HG02870 (cell line): Measurements from ENCODE around the gene TSC2.
"Not testable (repeated sequence)": the region's sequence is repeated elsewhere in the genome, so short reads cannot be mapped to it uniquely, and the experiment has no call there.

Source experiments
- ATAC-seq: cut with Tn5 transposase; IDR thresholded peaks from one replicate; pipeline ENCODE4 v1.9.1; 2021; ENCODE audit warnings: mild to moderate bottlenecking, moderate library complexity; ENCODE audit not compliant: unreplicated experiment

TSC2 gene

DNA sequence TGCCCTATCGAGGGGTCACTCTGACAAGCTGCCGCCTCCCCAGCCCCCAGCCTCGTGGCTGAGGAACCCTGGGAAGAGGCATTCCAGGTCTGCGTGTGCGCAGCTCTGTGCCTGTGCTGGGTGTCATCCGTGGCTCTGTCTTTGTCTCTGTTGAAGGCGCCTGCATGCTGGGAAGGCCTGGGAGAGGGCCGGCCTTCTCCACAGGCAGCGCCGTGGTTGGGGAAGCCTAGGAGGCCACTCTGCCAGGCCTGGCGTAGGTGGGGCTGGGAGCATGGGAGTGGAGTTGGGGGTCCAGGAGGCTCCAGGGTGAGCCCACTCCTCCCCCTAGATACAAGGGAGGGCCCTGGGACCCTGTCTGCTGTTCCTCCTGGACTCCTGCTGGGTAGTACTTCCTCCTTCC, 17.7 kb upstream of the TSC2 start:
- no peak for ATAC-seq

DNA sequence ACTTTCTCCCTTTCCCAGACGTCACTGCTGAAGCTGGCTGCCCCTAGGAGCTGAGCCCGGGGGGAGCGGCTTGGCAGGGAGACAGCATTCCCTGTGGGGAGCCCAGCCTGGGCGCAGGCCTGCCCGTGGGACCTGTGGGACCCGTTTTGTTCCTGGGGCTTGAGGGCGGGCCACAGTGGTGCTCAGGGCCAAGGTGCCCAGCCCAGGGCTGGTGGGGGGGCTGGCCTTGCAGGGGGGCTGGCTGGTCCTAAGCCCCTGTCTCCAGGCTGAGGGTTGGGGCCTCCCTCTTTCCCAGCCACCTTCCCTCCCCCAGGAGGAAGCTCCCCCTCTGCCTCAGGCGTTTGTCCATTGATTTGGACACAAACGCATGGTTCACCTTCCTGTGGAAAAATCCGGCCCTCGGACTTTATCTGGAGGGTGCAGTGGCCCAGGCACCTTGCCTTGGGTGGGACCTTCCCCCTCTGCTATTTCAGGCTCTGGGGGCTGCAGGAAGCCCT, 16.7 kb upstream of the TSC2 start:
- ATAC-seq: no peak

DNA sequence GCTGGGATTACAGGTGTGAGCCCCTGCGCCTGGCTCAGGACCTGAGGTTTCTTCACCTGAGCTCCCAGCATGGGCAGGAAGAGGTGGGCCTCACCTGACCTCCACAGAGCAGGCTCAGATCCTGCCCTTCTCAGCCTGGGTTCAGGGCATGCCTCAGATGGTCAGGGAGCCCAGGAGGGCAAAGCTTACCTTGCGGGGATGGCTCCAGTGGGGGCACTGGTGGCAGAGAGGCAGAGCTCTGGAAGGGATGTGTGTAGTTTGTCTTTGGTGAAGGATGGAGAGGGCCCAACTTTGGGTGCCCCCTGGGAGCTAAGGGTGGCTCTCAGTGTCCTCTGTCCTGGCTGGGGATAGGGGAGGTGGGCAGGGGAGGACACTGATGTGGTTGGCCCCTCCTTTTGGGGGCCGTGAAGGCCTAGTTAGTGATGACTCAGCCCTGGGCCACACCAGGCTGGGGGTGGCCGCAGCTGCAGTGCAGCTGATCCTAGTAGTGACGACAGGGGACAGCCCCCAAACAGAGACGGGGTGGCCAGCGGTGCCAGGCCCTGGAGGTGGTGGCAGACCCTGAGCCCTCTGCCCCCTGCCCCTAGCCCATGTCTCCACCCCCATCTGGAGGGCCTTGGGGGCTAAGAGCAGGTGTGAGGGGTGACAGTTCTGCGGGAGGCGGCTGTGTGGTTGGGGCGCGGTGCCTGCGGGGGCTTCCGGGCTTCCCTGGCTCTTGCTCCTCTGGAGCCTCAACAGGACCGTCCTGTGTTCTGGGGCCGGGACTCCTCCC, 15.3 kb upstream of the TSC2 start:
- no peak for ATAC-seq

DNA sequence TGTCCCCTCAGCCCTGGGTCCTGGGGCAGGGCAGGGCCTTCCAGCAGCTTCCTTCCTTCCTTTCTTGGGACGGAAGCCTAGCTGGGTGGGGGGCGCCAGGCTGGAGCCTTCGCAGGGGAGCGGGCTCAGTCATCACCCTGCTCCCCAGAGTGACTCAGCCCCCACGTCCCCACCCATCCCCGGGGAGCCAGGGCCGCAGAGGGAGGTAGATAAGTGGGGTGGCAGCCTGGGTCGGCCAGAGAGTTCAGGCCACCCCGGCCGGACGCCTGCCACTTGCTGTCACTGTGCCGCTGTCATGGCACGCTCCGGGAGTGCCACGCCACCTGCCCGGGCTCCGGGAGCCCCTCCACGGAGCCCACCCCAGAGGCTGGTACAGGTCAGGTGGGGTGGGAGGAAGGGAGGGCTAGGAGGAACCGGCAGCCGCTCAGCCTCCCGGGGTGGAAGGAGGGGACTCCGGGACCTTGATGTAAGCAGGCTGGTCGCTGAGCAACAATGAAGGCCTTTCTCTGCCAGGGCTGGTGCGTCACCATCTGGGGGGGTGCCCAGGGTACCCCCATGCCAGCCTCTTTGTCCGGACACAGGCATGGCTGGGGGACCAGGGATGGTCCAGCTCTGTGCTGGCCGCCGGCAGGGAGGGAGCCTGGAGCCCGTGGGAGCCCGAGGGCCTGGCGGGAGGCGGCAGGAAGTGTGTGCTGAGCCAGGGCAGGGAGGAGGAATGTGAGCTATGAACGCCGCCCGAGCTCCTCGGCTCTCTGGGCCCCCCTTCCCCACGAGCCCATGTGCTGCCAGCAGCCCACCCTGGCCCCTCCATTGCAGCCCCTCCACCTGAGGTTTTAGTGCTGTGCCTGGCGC, 14.5 kb upstream of the TSC2 start:
- no peak for ATAC-seq

DNA sequence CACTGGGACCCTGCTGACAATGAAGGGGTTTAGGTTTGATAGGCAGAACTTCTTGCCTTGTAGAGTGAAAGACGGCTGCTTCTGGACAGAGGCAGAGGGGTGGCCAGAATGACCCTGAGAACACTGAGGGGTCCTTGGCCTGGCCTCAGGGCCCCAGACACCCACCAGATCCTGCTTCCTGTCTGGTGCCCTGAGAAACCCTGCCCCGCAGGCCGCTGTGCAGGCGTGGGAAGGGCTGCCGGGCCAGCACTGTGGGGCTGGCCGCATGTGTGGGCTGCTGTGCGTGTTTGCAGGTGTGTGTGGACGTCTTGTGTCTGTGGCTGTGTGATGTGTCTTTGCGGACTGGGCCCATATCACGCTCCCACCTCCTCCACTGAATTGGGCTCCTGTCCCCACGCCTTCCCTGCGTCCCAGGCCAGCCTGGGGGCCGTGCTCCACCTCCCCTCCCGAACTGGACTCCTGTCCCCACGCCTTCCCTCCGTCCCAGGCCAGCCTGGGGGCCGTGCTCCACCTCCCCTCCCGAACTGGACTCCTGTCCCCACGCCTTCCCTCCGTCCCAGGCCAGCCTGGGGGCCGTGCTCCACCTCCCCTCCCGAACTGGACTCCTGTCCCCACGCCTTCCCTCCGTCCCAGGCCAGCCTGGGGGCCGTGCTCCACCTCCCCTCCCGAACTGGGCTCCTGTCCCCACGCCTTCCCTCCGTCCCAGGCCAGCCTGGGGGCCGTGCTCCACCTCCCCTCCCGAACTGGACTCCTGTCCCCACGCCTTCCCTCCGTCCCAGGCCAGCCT, 13.7 kb upstream of the TSC2 start:
- not testable (repeated sequence) for ATAC-seq

DNA sequence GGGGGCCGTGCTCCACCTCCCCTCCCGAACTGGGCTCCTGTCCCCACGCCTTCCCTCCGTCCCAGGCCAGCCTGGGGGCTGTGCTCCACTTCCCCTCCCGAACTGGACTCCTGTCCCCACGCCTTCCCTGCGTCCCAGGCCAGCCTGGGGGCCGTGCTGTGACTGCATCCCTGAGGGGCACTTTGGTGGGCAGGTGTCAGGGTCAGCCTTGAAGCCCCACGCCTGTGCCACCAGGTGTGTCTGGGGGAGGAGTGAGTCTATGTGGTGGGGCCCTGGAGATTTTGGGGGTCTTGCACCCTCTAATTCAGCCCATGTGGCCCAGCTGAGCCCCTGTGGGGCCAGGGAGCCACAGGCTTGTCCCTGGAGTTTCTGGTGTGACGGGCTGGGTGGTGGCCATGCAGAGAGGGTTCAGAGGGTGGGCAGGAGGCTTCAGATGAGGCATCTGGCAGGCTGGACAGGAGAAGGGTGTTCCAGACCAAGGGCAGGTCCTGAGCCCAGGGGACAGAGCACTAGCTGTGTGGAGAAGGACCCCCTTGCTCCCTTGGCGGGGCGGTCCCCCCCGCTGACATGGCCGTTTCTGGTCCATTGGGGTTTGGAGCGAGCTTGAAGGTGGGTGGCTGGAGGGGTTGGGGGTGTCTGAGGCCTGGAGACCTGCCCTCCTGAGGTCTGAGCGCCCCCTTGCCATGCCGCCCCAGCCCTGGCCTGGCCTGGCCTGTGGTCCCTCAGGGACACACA, 12.9 kb upstream of the TSC2 start:
- no peak for ATAC-seq

DNA sequence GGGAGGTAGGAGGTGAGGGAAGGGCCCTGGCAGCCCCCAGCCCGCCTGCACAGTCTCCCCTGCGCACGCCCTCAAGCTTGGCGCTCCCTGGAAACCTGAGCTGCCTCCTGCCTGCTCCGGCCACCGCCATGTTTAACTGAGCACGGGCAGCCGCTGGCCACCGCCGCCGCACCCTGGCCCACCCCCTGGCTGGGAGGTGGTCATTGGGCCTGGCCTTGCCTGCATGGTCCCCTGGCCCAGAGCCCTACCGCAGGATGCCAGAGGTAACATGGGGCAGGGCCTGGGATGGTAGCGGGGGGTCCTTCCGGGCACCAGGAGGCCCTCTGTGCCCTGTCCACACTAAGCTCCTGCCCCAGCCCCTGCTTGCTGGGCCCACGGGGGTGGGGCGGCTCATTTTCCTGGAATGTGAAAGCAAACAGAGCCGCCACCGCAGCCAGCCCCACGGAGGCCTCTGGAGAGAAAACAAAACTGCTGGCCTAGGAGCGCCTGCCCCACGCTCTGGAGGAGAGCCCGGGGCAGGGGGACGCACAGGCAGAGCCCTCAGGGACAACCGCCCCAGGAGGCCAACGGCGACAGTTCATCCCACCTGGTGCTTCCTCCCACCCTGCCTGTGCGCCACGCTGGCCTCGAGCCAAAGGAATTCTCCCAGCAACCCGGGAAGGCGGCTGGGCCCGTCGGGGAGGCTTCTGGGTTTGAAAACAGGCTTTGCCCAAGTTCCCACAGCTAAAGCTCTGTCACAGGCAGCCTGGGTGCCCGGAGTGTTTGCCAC, 12.2 kb upstream of the TSC2 start:
- ATAC-seq: no peak

DNA sequence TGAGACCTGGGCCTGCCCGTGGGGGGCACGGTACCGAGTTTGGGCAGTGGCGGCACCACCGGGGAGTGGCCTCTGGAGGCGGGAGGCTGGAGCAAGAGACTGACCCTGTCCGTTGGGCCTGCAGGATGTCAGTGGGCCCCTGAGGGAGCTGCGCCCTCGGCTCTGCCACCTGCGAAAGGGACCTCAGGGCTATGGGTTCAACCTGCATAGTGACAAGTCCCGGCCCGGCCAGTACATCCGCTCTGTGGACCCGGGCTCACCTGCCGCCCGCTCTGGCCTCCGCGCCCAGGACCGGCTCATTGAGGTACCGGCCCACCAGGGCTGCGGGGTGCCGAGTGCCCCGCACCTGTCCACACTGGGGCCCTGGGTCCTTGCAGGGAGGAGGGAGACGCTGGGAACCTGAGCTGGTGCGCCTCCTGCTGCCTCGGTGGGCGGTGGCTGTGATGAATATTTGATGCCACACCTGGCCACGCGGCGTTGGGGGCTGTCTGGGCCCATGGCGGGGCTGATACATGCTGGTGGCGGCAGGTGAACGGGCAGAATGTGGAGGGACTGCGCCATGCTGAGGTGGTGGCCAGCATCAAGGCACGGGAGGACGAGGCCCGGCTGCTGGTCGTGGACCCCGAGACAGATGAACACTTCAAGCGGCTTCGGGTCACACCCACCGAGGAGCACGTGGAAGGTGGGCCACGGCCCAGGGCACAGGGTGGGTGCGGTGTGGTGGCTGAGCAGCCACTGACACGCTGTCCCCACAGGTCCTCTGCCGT, 11.4 kb upstream of the TSC2 start:
- no peak for ATAC-seq

DNA sequence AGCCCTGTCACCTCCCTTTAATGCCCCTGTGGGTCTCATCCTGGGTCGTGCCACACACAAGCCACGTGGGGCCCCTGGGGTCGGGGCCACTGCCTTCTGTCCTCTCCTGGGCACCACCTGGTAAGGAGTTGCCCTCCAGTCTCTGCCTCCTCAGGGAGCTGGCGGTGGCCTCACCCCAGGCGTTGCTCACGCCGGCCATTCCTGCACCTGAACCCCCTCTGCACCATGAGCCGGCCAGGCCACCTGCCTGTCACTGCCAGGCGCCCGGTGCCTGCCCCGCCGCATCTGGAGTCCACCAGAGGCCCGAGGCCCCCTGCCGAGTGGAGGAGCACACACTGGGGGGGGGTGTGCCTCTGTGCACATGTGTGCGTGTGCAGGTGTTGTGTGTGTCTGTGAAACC, 10.7 kb upstream of the TSC2 start:
- no peak for ATAC-seq

DNA sequence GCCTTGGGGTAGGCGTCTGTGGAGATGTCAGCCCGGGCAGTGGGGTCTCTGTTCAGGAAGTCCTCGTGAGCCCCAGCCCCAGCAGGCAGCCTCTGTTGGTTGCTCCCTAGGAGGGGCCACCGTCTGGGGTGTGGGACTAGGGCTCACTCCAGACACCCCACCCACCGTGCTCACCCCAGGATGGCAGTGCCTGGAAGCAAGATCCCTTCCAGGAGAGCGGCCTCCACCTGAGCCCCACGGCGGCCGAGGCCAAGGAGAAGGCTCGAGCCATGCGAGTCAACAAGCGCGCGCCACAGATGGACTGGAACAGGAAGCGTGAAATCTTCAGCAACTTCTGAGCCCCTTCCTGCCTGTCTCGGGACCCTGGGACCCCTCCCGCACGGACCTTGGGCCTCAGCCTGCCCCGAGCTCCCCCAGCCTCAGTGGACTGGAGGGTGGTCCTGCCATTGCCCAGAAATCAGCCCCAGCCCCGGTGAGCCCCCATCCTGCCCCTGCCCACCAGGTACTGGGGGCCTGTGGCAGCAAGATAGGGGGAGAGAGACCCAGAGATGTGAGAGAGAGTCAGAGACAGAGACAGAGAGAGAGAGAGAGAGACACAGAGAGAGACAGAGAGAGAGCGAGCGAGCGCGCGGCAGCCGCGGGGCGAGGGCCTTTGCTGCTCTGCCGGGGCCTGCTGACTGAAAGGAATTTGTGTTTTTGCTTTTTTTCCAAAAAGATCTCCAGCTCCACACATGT, 10.0 kb upstream of the TSC2 start:
- no peak for ATAC-seq

DNA sequence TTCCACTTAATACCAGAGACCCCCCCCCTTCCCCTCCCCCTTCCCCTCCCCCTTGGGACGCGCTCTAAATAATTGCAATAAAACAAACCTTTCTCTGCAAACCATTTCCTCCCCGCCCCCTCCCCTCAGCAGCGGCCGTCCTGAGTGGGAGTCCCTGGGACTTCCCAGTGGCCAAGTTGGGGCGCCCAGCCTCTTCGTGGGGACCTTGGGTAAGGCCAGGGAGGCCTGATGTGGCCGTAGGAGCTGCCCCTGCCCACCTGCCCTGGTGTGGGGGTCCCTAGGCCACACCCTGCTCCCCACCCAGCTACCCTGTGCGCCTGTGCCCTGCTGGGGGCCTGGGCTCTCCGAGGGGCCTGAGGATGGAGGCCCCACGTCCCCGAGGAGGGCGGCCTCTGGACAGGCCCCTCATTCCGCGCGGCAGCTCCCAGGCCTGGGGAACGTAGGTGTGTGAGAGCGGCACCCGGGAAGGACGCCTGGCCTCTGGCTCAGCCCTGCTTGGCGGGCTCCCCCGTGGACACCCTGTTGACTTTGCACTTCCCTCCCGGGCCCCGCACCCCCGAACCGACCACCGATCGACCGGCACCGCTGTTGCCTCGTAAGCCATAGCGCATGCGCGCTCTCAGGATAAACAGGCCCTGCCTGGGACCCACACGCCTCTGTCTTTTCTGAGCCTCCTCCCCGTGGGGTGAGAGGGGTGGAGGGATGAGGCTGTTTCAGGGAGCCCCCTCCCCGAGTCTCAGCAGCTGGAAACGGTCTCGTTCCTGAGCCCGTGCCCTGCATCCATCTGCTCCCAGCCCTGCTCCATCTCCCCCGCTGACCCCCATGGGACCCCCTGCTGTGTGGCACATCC, 9.2 kb upstream of the TSC2 start:
- no peak for ATAC-seq

DNA sequence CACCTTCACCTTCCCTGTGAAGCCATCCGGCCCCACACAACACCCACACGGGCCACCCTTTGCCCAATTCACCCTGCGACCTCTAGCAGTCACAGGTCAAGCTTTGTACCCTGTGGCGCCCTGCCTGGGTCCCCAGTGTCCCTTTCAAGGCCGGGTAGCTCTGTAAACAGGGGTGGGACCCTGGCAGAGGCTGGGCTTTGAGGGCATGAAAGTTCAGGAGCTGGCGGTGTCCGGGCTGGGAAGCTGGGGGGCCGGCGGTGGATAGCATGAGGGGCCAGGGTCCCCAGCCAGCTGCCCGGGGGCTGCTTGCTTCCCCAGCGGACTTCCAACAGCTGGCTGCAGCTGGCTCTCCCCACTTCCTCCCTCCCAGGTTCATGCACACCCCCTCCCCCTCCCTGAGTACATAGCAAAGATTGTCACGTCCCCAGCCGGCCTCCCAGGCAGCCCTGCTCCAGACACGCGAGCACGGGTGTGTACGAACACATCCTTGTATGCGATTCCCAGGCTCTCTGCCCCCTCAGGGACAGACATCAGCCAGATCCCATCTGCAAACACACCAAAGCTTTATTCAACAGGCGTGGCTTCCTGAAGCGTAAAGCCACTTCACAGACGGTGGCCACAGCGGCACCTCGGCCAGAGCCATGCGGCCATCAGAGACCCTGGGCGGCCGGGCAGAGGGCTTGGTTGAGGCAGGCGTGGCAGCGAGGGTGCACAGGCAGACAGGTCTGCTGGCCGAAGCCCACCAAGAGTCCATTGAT, 8.3 kb upstream of the TSC2 start:
- no peak for ATAC-seq

DNA sequence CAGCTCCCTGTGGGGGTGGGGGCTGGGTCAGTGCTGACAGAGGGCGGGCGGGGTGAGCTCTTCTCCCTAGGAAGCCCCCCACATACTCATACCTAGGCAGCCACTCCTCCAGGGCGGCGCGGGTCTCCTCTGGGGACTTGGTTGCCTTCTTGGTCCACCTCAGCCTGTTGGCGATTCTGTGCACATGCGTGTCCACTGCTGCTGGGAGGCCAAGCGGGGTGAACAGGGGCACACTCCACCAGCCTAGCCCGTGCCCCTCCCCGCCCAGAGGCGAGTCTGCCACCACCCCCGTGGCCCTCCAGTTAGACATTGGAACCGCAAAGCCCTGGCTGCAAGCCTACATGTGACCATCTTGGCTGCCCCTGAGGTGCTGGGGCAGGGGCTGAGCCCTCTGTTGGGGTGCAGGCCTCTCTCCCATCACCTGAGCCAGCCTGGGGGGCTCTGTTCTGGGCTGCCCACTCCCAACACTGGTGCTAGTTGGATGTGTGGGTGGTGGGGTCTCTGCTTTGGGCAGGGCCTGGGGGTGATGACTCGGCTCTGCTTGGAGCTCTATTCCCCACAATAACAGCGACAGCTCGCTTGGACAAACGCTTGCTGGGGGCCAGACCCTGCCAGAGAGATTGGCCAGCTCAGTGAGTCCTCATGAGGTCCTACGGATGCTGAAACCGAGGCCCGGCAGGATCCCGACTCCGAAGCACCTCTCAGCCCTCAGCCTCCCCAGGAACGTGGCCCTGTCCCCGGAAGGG, 7.6 kb upstream of the TSC2 start:
- ATAC-seq: no peak

DNA sequence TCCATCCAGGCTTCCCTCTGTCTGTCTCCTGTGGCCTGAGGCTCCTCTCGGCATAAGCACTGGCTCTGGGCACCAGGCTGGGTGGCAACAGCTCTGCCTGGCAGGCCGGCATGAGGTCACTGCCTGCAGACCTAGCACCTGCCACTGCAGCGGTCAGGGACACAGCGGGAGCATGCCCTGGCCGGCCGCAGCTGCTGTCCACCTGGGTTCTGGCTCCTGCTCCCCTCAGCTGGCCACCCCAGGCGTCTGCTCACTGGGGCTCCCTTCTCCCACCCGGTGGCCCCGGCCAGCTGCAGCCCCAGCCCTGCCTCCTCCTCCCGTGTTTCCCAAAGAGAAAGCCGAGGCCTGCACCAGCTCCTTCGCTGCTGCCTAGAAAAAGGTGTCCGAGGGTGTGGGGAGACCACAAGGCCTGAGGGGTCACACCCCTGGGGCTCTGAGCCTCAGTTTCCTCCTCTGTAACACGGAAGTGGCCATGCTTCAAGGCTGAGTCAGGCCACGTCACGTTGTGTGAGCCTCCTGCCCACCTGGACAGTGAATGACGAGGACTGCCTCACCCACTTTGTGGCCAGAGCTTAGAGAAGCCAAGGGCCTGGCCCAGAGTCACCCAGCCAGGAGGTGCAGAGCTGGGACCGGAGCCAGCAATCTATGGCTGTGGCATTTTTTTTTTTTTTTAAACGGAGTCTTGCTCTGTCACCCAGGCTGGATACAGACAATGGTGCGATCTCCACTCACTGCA, 6.8 kb upstream of the TSC2 start:
- no peak for ATAC-seq

DNA sequence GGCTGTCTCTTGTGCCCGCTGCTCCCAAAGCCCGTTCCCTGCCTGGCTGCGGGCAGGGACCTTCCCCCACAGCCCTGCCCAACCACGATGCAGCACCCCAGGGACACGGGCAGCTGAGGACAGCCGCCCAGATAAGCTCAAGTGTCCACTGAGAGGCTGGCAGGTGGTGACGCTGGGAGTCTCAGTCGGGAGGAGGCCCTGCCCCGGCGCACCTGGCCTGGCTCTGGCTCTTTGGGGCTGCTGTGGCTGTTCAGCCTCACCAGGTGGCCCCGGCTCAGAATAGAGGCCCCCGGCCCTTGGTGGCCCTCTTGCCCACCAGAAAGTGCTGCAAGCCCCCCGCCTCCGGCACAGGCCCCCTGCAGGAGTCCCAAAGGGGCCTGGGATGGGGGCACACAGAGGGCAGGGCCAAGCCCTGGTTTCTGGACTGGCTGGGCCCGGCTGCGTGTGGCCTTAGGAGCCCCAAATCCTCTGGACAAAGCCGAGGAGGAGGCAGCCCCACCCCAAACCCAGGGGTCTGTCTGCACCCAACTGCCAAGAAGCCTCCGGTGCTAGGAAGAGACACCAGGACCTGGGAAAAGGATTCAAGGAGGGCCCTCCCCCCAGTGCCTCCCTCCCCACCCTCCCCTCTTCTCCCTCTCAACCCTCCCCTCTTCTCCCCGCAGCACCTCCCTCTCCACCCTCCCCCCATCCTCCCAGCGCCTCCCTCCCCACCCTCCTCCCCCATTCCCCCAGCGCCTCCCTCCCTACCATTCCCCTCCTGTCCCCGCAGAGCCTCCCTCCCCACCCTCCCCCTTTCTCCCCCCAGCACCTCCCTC, 5.4 kb upstream of the TSC2 start:
- no peak for ATAC-seq
